Uterus (tissue), 2 donors: ENCODE data around the gene UMODL1.

Experiments used
- CTCF ChIP-seq, 4 experiments: fragments of 200-600 bp in 2 of 4; fragments of 450-650 bp in 2 of 4; sonication (generic) in 2 of 4; IDR thresholded peaks; one replicate each; pipeline ENCODE4 v1.5.1; 2016 to 2019; ENCODE audit warnings: antibody characterized with exemption in 4 of 4, mild to moderate bottlenecking in 2 of 4, moderate library complexity in 1 of 4
- POLR2A ChIP-seq, 2 donors: fragments of 450-650 bp; IDR thresholded peaks; one replicate each; pipeline ENCODE4 v1.6.1; 2016; ENCODE audit warnings: antibody characterized with exemption in 2 of 2, mild to moderate bottlenecking in 1 of 2, moderate library complexity in 1 of 2

- TF ChIP-seq CTCF (IDR thresholded peaks at IDR 0.05) (no peak), POLR2A (IDR thresholded peaks at IDR 0.05) (no peak)
These were observed 38.1 kb upstream of the UMODL1 start for GRCh38 chr21:42032968-42033367.
